GM18951 (cell line): ENCODE measurements around the gene LAMA5.

Experiments used
- POLR2A ChIP-seq: IDR thresholded peaks from 4 replicates; pipeline ENCODE4 v1.6.1; 2011; ENCODE audit warnings: mild to moderate bottlenecking; ENCODE audit not compliant: insufficient read length, insufficient read depth; ENCODE audit errors: extremely low read depth
- in situ Hi-C: fragments of 300-500 bp; cut with MboI; formaldehyde crosslinking; loops from one replicate; pipeline ENCODE4 v1.12.0; 2022; ENCODE audit warnings: low sequenced_read_pairs, mixed read lengths, inconsistent platforms; ENCODE audit not compliant: unreplicated experiment

The LAMA5 gene

GRCh38 chr20:62286493-62287064 is 80.5 kb downstream of the LAMA5 start:
- TF ChIP-seq POLR2A: no peak
- in situ Hi-C loops: no loop called here

GRCh38 chr20:62285722-62286121 is 81.4 kb downstream of the LAMA5 start:
- no peak for TF ChIP-seq POLR2A
- in situ Hi-C loops: no loop called here

- in situ Hi-C loops: no loop called here
- no peak for TF ChIP-seq POLR2A
These were observed 82.0 kb downstream of the LAMA5 start for GRCh38 chr20:62285151-62285550.

- TF ChIP-seq POLR2A: no peak
- in situ Hi-C loops: no loop called here
These were observed 82.7 kb downstream of the LAMA5 start for GRCh38 chr20:62284448-62284847.

DNA sequence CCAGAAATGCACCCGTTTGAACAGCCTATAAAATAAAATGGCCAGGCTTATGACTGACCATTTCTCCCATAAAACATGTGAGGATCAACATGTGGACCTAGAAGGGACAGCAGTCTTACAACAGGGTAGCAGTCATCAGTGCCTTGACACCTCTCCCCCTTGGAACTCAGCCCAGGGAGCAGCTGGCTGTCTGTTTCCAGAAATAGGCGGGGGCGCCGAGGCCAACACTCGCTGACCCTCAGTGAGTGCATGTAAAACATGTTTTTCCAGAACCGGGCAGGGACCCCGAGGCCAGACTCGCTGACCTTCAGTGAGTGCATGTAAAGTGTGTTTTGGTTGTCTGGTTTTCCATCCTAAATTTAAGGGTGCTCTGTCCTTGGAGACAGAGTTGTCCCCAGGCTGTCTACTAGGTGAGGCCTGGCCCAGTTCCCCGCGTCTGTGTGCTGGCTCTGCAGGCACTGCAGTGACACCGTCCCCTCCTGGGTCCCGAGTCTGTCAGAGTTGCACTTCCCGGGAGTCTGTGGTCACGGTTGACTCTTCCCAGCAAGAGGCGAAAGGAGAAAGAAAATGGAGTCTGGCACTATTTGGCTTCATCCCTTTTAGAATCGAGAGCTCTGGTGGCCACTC is 84.1 kb downstream of the LAMA5 start:
- TF ChIP-seq POLR2A: no peak
- in situ Hi-C loops: no loop called here

DNA sequence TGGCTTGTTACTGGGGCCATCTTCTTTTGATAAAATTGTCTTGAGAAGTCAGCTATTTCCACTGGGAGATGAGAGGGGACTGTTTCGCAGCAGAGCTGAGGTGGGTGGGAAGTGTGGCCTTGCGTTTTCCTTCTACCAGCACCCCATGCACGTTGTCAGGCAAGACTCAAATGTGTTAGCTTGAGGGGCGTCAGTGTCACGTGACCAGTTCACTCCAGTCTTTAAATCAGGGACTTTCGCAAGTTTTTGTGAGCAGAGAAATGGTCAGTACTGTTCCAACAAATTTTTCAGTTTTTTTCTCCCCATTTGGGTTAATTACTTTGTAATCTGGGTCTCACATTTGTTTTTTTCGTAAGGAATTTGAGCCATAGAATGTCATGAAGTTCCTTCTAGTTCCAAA is 85.0 kb downstream of the LAMA5 start:
- in situ Hi-C loops: no loop called here

DNA sequence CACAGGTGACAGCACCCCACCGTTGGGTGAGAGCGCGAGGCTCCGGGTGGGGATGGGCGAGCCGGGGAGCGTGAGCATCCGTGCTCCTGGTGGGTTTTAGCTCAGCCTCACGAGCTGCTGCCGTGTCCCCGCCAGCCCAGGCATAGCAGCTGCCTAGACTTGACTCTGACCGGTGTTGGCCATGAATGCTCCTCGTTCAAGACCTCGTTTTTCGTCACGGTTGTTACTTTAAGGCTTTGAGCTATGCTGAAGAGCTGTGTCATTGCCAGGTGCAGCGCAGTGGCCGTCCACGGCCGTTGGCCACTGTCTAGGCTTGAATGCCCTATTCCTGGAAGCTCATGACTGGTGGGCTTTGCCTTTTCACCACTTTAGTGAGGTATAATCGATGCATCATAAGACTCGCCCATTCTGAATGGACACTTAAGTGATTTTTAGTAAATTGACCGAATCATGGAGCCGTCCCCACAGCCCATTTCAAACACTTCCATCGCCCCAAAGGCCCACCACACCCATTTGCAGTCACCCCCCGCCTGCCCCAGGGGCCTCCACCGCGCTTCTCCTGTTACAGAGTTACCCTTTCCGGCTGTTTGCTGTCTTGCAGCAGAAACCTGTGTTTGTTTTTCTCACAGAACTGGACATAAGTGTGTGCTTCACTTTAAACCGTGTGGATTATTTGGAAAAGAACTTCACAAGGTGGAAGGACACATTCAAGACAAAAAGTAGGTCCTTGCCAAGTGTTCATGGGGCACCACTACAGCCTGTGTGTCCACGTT is 85.8 kb downstream of the LAMA5 start:
- in situ Hi-C loops: no loop called here
- no peak for TF ChIP-seq POLR2A

More for the DNA sequence above, 85.0 kb downstream of the LAMA5 start:
- TF ChIP-seq POLR2A: no peak

- TF ChIP-seq POLR2A: no peak
- in situ Hi-C loops: no loop called here
These were observed 86.8 kb downstream of the LAMA5 start for GRCh38 chr20:62280303-62280702.

DNA sequence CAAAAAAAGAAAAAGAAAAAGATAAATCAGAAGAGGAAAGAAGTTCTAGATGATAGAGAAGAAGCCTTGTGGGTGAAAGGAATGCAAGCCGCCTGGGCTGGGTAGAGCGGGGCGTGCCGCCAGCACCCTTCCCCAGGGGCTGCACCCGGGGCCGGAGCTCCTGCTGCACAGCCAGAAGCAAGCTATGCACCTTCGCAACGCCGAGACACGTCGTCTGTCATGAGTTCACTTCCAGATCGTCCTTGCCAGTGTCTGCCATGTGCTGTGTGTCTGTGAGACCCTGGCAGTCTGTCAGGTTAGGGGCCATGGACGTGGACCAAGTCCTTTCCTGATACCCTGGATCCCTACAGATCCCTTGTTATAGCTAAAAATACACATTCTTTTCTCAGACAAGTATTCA is 89.9 kb downstream of the LAMA5 start:
- no peak for TF ChIP-seq POLR2A

DNA sequence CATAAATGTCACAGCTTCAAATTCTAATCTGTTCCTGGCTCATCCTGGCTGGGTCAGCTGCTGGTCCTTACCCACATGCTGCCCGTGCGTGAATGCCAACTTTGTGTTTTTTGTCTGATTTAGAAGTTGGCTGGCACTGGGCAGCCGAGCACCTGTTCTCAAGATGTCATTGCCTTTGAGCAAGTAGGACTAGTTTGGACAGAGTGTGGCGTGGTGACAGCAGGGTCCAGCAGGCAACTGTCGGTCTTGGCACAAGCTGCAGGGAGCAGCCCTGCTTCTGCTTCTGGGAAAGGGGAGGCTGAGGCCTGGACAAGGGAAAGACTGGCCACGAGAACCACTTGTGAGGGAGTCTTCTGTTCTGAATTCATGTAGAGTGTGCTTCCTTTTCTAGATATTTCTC is 90.7 kb downstream of the LAMA5 start:
- in situ Hi-C loops: no loop called here
- no peak for TF ChIP-seq POLR2A

More for the DNA sequence above, 89.9 kb downstream of the LAMA5 start:
- in situ Hi-C loops: no loop called here

DNA sequence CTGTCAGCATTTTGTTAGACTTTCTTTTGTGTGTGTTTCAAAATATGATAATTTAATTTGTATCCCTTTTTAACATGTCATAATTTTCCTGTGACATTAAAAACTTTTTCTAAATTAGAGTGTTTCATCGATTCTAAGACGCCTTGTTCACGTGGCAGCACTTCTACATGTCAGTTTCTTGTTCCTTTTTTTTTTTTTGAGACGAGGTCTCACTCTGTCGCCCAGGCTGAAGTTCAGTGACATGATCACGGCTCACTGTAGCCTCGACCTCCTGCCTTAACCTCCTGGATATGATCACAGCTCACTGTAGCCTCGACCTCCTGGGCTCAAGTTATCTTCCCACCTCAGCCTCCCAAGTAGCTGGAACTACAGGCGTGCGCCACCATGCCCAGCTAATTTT is 91.9 kb downstream of the LAMA5 start:
- TF ChIP-seq POLR2A: no peak
- in situ Hi-C loops: no loop called here

DNA sequence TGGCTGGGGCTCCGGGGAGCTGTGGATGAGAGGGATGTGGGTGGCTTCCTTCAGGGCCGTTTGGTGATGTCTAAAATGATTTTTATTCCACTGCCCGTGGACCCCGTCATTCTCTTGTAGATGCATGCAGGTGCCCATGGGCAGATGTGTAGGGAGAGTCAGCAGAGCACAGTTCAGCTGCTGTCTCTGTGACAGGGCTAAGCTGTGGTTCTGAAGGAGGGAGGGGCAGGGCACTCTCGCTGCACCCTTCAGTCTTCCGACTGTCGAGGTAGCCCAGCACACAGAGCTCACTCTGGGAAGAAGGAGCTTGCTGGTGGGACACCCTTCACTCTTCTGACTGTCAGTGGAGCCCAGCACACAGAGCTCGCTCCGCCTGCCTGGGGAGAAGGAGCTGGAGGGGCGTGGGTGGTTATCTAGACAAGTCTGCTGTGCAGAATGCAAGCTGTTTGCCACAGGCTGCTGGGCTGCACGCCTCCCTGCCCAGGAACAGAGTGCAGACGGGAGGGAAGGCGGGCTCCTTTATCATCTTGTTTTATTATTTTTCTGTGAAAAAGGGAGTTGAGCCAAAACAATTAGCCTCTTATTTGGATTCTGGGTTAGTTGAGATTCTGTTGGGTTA is 92.7 kb downstream of the LAMA5 start:
- TF ChIP-seq POLR2A: no peak
- in situ Hi-C loops: no loop called here

- TF ChIP-seq POLR2A: no peak
- in situ Hi-C loops: no loop called here
These were observed 93.7 kb downstream of the LAMA5 start for GRCh38 chr20:62273416-62273815.
